Neural cell (in vitro differentiated cells): Measurements from ENCODE around the gene SLC4A3. TPM values are rescaled to one million over a fixed set of nuclear protein-coding genes. Genes with fewer than 3 reads are reported as not detected.

Experiments
- H2AFZ ChIP-seq: fragments of 200-600, 300-800 bp; sonication (generic), shearing (Covaris generic); 2 replicates; pipeline ENCODE4 v1.6.0; 2014; ENCODE audit warnings: low read depth, mild to moderate bottlenecking, antibody characterized with exemption, low read length, moderate library complexity
- H3F3A ChIP-seq: fragments of 200-600 bp; shearing (Covaris generic); 2 replicates; pipeline ENCODE4 v1.6.1; 2016; ENCODE audit warnings: mild to moderate bottlenecking, moderate library complexity, mixed read lengths, antibody characterized with exemption, low read length; ENCODE audit not compliant: insufficient read depth, poor library complexity, severe bottlenecking
- H3K27ac ChIP-seq: fragments of 200-600, 300-800 bp; sonication (generic), shearing (Covaris generic); 2 replicates; pipeline ENCODE4 v1.5.1; 2014; ENCODE audit warnings: mild to moderate bottlenecking, low read length, moderate library complexity
- H3K27me3 ChIP-seq: fragments of 300-800, 200-600 bp; sonication (generic), shearing (Covaris generic); 2 replicates; pipeline ENCODE4 v1.6.0; 2014; ENCODE audit warnings: mild to moderate bottlenecking, low read depth, low read length, moderate library complexity; ENCODE audit not compliant: insufficient read depth
- H3K36me3 ChIP-seq: fragments of 300-800, 200-600 bp; sonication (generic), shearing (Covaris generic); 2 replicates; pipeline ENCODE4 v1.5.1; 2014; ENCODE audit warnings: mild to moderate bottlenecking, antibody characterized with exemption, low read length, moderate library complexity; ENCODE audit not compliant: insufficient read depth
- H3K4me2 ChIP-seq: fragments of 300-800, 200-600 bp; sonication (generic), shearing (Covaris generic); 2 replicates; pipeline ENCODE4 v1.6.0; 2014; ENCODE audit warnings: mild to moderate bottlenecking, low read length
- H3K4me3 ChIP-seq: fragments of 300-800, 200-600 bp; sonication (generic), shearing (Covaris generic); 2 replicates; pipeline ENCODE4 v1.5.1; 2014; ENCODE audit warnings: mild to moderate bottlenecking, low read length, moderate library complexity
- H3K79me2 ChIP-seq: fragments of 200-600 bp; shearing (Covaris generic); replicated peaks from 2 replicates; pipeline ENCODE4 v1.6.0; 2014; ENCODE audit warnings: mild to moderate bottlenecking, low read length, moderate library complexity; ENCODE audit not compliant: insufficient read depth
- H3K9ac ChIP-seq: fragments of 300-800, 200-600 bp; sonication (generic), shearing (Covaris generic); 2 replicates; pipeline ENCODE4 v1.6.1; 2016; ENCODE audit warnings: mild to moderate bottlenecking, low read length, mixed read lengths
- H3K9me2 ChIP-seq: fragments of 200-600 bp; shearing (Covaris generic); 2 replicates; pipeline ENCODE4 v1.6.1; 2016; ENCODE audit warnings: mild to moderate bottlenecking, low read length, mixed read lengths; ENCODE audit not compliant: insufficient read depth
- H3K9me3 ChIP-seq: fragments of 200-600, 300-800 bp; sonication (generic), shearing (Covaris generic); 2 replicates; pipeline ENCODE4 v1.6.1; 2016; ENCODE audit warnings: mild to moderate bottlenecking, mixed run types, low read length, moderate library complexity, mixed read lengths
- H4K20me1 ChIP-seq: fragments of 200-600 bp; shearing (Covaris generic); 2 replicates; pipeline ENCODE4 v1.6.1; 2016; ENCODE audit warnings: mild to moderate bottlenecking, mixed run types; ENCODE audit not compliant: insufficient read depth
- CTCF ChIP-seq: fragments of 450-650 bp; IDR thresholded peaks from 2 replicates; pipeline ENCODE4 v1.5.1; 2014; ENCODE audit warnings: antibody characterized with exemption, mild to moderate bottlenecking, moderate library complexity; ENCODE audit not compliant: poor library complexity, severe bottlenecking
- EP300 ChIP-seq: fragments of 450-650 bp; conservative IDR thresholded peaks from 2 replicates; pipeline ENCODE4 v1.6.1; 2014; ENCODE audit warnings: antibody characterized with exemption, mild to moderate bottlenecking, moderate library complexity; ENCODE audit not compliant: poor library complexity, severe bottlenecking
- EZH2 ChIP-seq: fragments of 200-600, 300-800 bp; shearing (Covaris generic), sonication (generic); IDR thresholded peaks from 2 replicates; pipeline ENCODE4 v1.6.1; 2014; ENCODE audit warnings: antibody characterized with exemption, low read length, borderline replicate concordance, mild to moderate bottlenecking; ENCODE audit not compliant: insufficient read depth, poor library complexity, severe bottlenecking
- MXI1 ChIP-seq: fragments of 450-650 bp; conservative IDR thresholded peaks from 2 replicates; pipeline ENCODE4 v1.6.1; 2014; ENCODE audit warnings: antibody characterized with exemption, mild to moderate bottlenecking; ENCODE audit not compliant: poor library complexity, severe bottlenecking
- POLR2AphosphoS5 ChIP-seq: IDR thresholded peaks from 2 replicates; pipeline ENCODE4 v1.6.1; 2012
- RAD21 ChIP-seq: fragments of 450-650 bp; conservative IDR thresholded peaks from 2 replicates; pipeline ENCODE4 v1.6.1; 2014; ENCODE audit warnings: antibody characterized with exemption, mild to moderate bottlenecking, moderate library complexity
- SMC3 ChIP-seq: fragments of 450-650 bp; conservative IDR thresholded peaks from 2 replicates; pipeline ENCODE4 v1.6.1; 2014; ENCODE audit warnings: antibody characterized with exemption, mild to moderate bottlenecking, moderate library complexity; ENCODE audit not compliant: poor library complexity
- TAF1 ChIP-seq: IDR thresholded peaks from 2 replicates; pipeline ENCODE4 v1.6.1; 2012; ENCODE audit warnings: low read depth
- polyA plus RNA-seq: library from polyadenylated mRNA; depleted of rRNA; stranded (reverse); fragments of >200 nt; gene quantifications from 2 replicates; pipeline ENCODE4 v1.2.3, GENCODE V29; 2014
- TF ChIP-seq, protein P1 (sequence below): IDR thresholded peaks from 2 replicates; pipeline ENCODE4 v1.6.1; 2012; ENCODE audit warnings: borderline replicate concordance

SLC4A3 gene
- polyA plus RNA-seq, 1 donor from 2014 or later, result 18.7 TPM

DNA sequence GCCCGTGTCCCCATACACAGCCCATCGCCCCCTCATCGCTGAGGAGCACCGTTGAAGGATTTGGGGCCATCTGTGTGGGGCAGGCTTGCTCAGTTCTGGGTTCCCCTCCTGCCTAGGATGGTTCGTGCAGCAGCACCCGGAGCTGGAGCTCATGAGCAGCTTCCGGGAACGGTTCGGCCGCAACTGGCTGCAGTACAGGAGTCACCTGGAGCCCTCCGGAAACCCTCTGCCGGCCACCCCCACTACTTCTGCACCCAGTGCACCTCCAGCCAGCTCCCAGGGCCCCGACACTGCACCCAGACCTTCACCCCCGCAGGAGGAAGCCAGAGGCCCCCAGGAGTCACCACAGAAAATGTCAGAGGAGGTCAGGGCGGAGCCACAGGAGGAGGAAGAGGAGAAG lies 19.5 kb upstream of the SLC4A3 start:
- Histone ChIP-seq H3K27me3 (no peaks in the 10 kb centered on the region), H3K4me2 (no peak overlapping the region), H3K36me3 (no peaks in the 10 kb centered on the region), H4K20me1 (no peaks in the 10 kb centered on the region), H3K4me3 (no peak overlapping the region), H3K9me2 (no peaks in the 10 kb centered on the region), H2AFZ (no peak overlapping the region), H3K9me3 (no peaks in the 10 kb centered on the region), H3F3A (no peaks in the 10 kb centered on the region), H3K27ac (no peak overlapping the region), H3K9ac (no peak overlapping the region), H3K79me2 (no peaks in the 10 kb centered on the region)
- TF ChIP-seq RAD21, result no peak
- TF ChIP-seq MXI1, result no peak
- TF ChIP-seq POLR2AphosphoS5, result no peak
- TF ChIP-seq EP300, result no peak
- no peak for TF ChIP-seq CTCF

- no peak overlapping the region for H3K27ac ChIP-seq
- H3K4me3 ChIP-seq, result no peak overlapping the region
- TF ChIP-seq MXI1 (no peak), SMC3 (no peak)
- H3K36me3 ChIP-seq, result no peaks in the 10 kb centered on the region
- H3K9ac ChIP-seq, result no peak overlapping the region
- no peaks in the 10 kb centered on the region for H3K27me3 ChIP-seq
- H3F3A ChIP-seq, result no peaks in the 10 kb centered on the region
- H3K9me3 ChIP-seq, result no peaks in the 10 kb centered on the region
- H3K79me2 ChIP-seq, result no peaks in the 10 kb centered on the region
- H2AFZ ChIP-seq, result no peak overlapping the region
- no peaks in the 10 kb centered on the region for H3K9me2 ChIP-seq
- no peaks in the 10 kb centered on the region for H4K20me1 ChIP-seq
- H3K4me2 ChIP-seq, result no peak overlapping the region
Observed at GRCh38 chr2:219608399-219608964, 18.9 kb upstream of the SLC4A3 start.

DNA sequence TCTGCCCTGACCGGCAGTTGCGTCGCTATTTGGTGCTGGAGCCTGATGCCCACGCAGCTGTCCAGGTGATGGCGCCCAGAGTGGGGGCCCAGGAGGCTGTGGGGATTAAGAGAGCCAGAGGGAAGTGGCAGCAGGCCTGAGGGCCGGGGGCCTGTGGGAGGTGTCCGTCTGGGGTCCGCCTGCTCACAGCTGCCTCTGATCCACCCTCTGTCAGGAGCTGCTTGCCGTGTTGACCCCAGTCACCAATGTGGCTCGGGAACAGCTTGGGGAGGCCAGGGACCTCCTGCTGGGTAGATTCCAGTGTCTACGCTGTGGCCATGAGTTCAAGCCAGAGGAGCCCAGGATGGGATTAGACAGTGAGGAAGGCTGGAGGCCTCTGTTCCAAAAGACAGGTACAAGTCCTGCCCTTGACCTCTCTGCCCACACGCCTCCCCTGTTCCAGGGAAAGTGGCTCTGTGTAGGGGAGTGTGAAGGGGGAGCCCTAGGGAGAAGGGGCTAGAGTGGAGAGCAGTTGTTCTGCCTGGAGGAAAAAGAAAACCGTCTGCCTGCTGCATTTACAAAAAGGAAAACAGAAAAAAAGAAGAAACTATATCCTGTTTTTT lies 18.2 kb upstream of the SLC4A3 start:
- Histone ChIP-seq H3K36me3 (no peaks in the 10 kb centered on the region), H3K9ac (no peak overlapping the region), H3K4me2 (no peak overlapping the region), H4K20me1 (no peaks in the 10 kb centered on the region), H3K27me3 (no peaks in the 10 kb centered on the region), H3F3A (no peaks in the 10 kb centered on the region), H3K9me2 (no peaks in the 10 kb centered on the region), H3K79me2 (no peaks in the 10 kb centered on the region), H3K27ac (no peak overlapping the region), H3K9me3 (no peaks in the 10 kb centered on the region), H3K4me3 (no peak overlapping the region), H2AFZ (no peak overlapping the region)
- TF ChIP-seq CTCF, result no peak
- TF ChIP-seq RAD21, result no peak
- TF ChIP-seq MXI1, result no peak
- TF ChIP-seq POLR2AphosphoS5, result no peak
- no peak for TF ChIP-seq EP300
- TF ChIP-seq, protein P1, sequence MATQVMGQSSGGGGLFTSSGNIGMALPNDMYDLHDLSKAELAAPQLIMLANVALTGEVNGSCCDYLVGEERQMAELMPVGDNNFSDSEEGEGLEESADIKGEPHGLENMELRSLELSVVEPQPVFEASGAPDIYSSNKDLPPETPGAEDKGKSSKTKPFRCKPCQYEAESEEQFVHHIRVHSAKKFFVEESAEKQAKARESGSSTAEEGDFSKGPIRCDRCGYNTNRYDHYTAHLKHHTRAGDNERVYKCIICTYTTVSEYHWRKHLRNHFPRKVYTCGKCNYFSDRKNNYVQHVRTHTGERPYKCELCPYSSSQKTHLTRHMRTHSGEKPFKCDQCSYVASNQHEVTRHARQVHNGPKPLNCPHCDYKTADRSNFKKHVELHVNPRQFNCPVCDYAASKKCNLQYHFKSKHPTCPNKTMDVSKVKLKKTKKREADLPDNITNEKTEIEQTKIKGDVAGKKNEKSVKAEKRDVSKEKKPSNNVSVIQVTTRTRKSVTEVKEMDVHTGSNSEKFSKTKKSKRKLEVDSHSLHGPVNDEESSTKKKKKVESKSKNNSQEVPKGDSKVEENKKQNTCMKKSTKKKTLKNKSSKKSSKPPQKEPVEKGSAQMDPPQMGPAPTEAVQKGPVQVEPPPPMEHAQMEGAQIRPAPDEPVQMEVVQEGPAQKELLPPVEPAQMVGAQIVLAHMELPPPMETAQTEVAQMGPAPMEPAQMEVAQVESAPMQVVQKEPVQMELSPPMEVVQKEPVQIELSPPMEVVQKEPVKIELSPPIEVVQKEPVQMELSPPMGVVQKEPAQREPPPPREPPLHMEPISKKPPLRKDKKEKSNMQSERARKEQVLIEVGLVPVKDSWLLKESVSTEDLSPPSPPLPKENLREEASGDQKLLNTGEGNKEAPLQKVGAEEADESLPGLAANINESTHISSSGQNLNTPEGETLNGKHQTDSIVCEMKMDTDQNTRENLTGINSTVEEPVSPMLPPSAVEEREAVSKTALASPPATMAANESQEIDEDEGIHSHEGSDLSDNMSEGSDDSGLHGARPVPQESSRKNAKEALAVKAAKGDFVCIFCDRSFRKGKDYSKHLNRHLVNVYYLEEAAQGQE, result no peak
- TF ChIP-seq EZH2, result no peak
- no peak for TF ChIP-seq TAF1
- no peak for TF ChIP-seq SMC3
